ENCODE results near the gene MYH10.

The MYH10 gene

GRCh38 chr17:8628609-8629169, 1.8 kb downstream of the MYH10 start:
- Histone ChIP-seq H3K9me3 (ENCODE audit: control insufficient read depth, insufficient read depth, low read depth, low read length) (no peaks in the 10 kb centered on the region), H3K27me3 (ENCODE audit: control insufficient read depth, insufficient read depth, low read length) (no peaks in the 10 kb centered on the region), H3K9ac (ENCODE audit: low read length) (peak overlapping the region; percentile 55), H3K4me3 (ENCODE audit: low read depth, low read length) (peak overlapping the region; percentile 99), H3K4me1 (ENCODE audit: control insufficient read depth, insufficient read depth, low read length) (peaks cover 25% of the 10 kb centered on the region), H3K36me3 (ENCODE audit: control insufficient read depth, insufficient read depth, low read length) (no peaks in the 10 kb centered on the region), H3K27ac (ENCODE audit: low read depth, low read length) (no peak overlapping the region)

GRCh38 chr17:8628172-8628571, 2.4 kb downstream of the MYH10 start:
- Histone ChIP-seq H3K27me3 (ENCODE audit: control insufficient read depth, insufficient read depth, low read length) (no peaks in the 10 kb centered on the region), H3K4me1 (ENCODE audit: control insufficient read depth, insufficient read depth, low read length) (peaks cover 25% of the 10 kb centered on the region), H3K4me3 (ENCODE audit: low read depth, low read length) (peak overlapping the region; percentile 99), H3K9ac (ENCODE audit: low read length) (peak overlapping the region; percentile 55), H3K27ac (ENCODE audit: low read depth, low read length) (no peak overlapping the region), H3K9me3 (ENCODE audit: control insufficient read depth, insufficient read depth, low read depth, low read length) (no peaks in the 10 kb centered on the region), H3K36me3 (ENCODE audit: control insufficient read depth, insufficient read depth, low read length) (0 out of 2 replicates have a peak, but pooled peaks cover under 1% of the 10 kb centered on the region)

- Histone ChIP-seq H3K9ac (ENCODE audit: low read length) (no peak overlapping the region), H3K27ac (ENCODE audit: low read depth, low read length) (no peak overlapping the region), H3K36me3 (ENCODE audit: control insufficient read depth, insufficient read depth, low read length) (peaks cover 37% of the 10 kb centered on the region), H3K9me3 (ENCODE audit: control insufficient read depth, insufficient read depth, low read depth, low read length) (no peaks in the 10 kb centered on the region), H3K4me3 (ENCODE audit: low read depth, low read length) (no peak overlapping the region), H3K4me1 (ENCODE audit: control insufficient read depth, insufficient read depth, low read length) (peaks cover 19% of the 10 kb centered on the region), H3K27me3 (ENCODE audit: control insufficient read depth, insufficient read depth, low read length) (no peaks in the 10 kb centered on the region)
These were observed 6.9 kb downstream of the MYH10 start for GRCh38 chr17:8623591-8623990.

GRCh38 chr17:8622191-8622590, 8.3 kb downstream of the MYH10 start:
- no peak overlapping the region for H3K4me3 ChIP-seq (ENCODE audit: low read depth, low read length)
- H3K27me3 ChIP-seq (ENCODE audit: control insufficient read depth, insufficient read depth, low read length), result no peaks in the 10 kb centered on the region
- 0 out of 2 replicates have a peak, but pooled peaks cover 7% of the 10 kb centered on the region for H3K4me1 ChIP-seq (ENCODE audit: control insufficient read depth, insufficient read depth, low read length)
- H3K9ac ChIP-seq (ENCODE audit: low read length), result no peak overlapping the region
- H3K27ac ChIP-seq (ENCODE audit: low read depth, low read length), result no peak overlapping the region
- no peaks in the 10 kb centered on the region for H3K9me3 ChIP-seq (ENCODE audit: control insufficient read depth, insufficient read depth, low read depth, low read length)
- peaks cover 44% of the 10 kb centered on the region for H3K36me3 ChIP-seq (ENCODE audit: control insufficient read depth, insufficient read depth, low read length)

GRCh38 chr17:8621585-8621984, 8.9 kb downstream of the MYH10 start:
- 0 out of 2 replicates have a peak, but pooled peaks cover 7% of the 10 kb centered on the region for H3K4me1 ChIP-seq (ENCODE audit: control insufficient read depth, insufficient read depth, low read length)
- H3K4me3 ChIP-seq (ENCODE audit: low read depth, low read length), result no peak overlapping the region
- H3K36me3 ChIP-seq (ENCODE audit: control insufficient read depth, insufficient read depth, low read length), result peaks cover 46% of the 10 kb centered on the region
- no peaks in the 10 kb centered on the region for H3K27me3 ChIP-seq (ENCODE audit: control insufficient read depth, insufficient read depth, low read length)
- H3K27ac ChIP-seq (ENCODE audit: low read depth, low read length), result no peak overlapping the region
- H3K9ac ChIP-seq (ENCODE audit: low read length), result no peak overlapping the region
- H3K9me3 ChIP-seq (ENCODE audit: control insufficient read depth, insufficient read depth, low read depth, low read length), result no peaks in the 10 kb centered on the region

GRCh38 chr17:8619294-8619693, 11.2 kb downstream of the MYH10 start:
- H3K27ac ChIP-seq (ENCODE audit: low read depth, low read length), result no peak overlapping the region
- H3K9ac ChIP-seq (ENCODE audit: low read length), result no peak overlapping the region
- H3K36me3 ChIP-seq (ENCODE audit: control insufficient read depth, insufficient read depth, low read length), result peaks cover 46% of the 10 kb centered on the region
- H3K4me3 ChIP-seq (ENCODE audit: low read depth, low read length), result no peak overlapping the region
- H3K9me3 ChIP-seq (ENCODE audit: control insufficient read depth, insufficient read depth, low read depth, low read length), result no peaks in the 10 kb centered on the region
- H3K27me3 ChIP-seq (ENCODE audit: control insufficient read depth, insufficient read depth, low read length), result no peaks in the 10 kb centered on the region
- 0 out of 2 replicates have a peak, but pooled peaks cover 7% of the 10 kb centered on the region for H3K4me1 ChIP-seq (ENCODE audit: control insufficient read depth, insufficient read depth, low read length)

- no peak overlapping the region for H3K27ac ChIP-seq (ENCODE audit: low read depth, low read length)
- H3K4me1 ChIP-seq (ENCODE audit: control insufficient read depth, insufficient read depth, low read length), result 0 out of 2 replicates have a peak, but pooled peaks cover 4% of the 10 kb centered on the region
- H3K36me3 ChIP-seq (ENCODE audit: control insufficient read depth, insufficient read depth, low read length), result peaks cover 46% of the 10 kb centered on the region
- H3K9ac ChIP-seq (ENCODE audit: low read length), result no peak overlapping the region
- H3K27me3 ChIP-seq (ENCODE audit: control insufficient read depth, insufficient read depth, low read length), result no peaks in the 10 kb centered on the region
- H3K4me3 ChIP-seq (ENCODE audit: low read depth, low read length), result no peak overlapping the region
- H3K9me3 ChIP-seq (ENCODE audit: control insufficient read depth, insufficient read depth, low read depth, low read length), result no peaks in the 10 kb centered on the region
These were observed 11.7 kb downstream of the MYH10 start for GRCh38 chr17:8618825-8619224.

GRCh38 chr17:8614988-8615387, 15.5 kb downstream of the MYH10 start:
- Histone ChIP-seq H3K36me3 (ENCODE audit: control insufficient read depth, insufficient read depth, low read length) (peaks cover 26% of the 10 kb centered on the region), H3K9ac (ENCODE audit: low read length) (no peak overlapping the region), H3K27me3 (ENCODE audit: control insufficient read depth, insufficient read depth, low read length) (no peaks in the 10 kb centered on the region), H3K4me3 (ENCODE audit: low read depth, low read length) (no peak overlapping the region), H3K9me3 (ENCODE audit: control insufficient read depth, insufficient read depth, low read depth, low read length) (peaks cover 3% of the 10 kb centered on the region), H3K4me1 (ENCODE audit: control insufficient read depth, insufficient read depth, low read length) (0 out of 2 replicates have a peak, but pooled peaks cover under 1% of the 10 kb centered on the region), H3K27ac (ENCODE audit: low read depth, low read length) (no peak overlapping the region)

- Histone ChIP-seq H3K4me1 (ENCODE audit: control insufficient read depth, insufficient read depth, low read length) (peaks cover 20% of the 10 kb centered on the region; the same call in 1 of the 2 replicates), H3K9ac (ENCODE audit: low read length) (no peak overlapping the region), H3K4me3 (ENCODE audit: low read depth, low read length) (no peak overlapping the region), H3K36me3 (ENCODE audit: control insufficient read depth, insufficient read depth, low read length) (0 out of 2 replicates have a peak, but pooled peaks cover 8% of the 10 kb centered on the region), H3K27me3 (ENCODE audit: control insufficient read depth, insufficient read depth, low read length) (no peaks in the 10 kb centered on the region), H3K9me3 (ENCODE audit: control insufficient read depth, insufficient read depth, low read depth, low read length) (peaks cover 3% of the 10 kb centered on the region), H3K27ac (ENCODE audit: low read depth, low read length) (no peak overlapping the region)
These were observed 18.8 kb downstream of the MYH10 start for GRCh38 chr17:8611619-8612298.

GRCh38 chr17:8611137-8611536, 19.4 kb downstream of the MYH10 start:
- Histone ChIP-seq H3K4me3 (ENCODE audit: low read depth, low read length) (no peak overlapping the region), H3K4me1 (ENCODE audit: control insufficient read depth, insufficient read depth, low read length) (peaks cover 26% of the 10 kb centered on the region; the same call in 1 of the 2 replicates), H3K9ac (ENCODE audit: low read length) (no peak overlapping the region), H3K27ac (ENCODE audit: low read depth, low read length) (no peak overlapping the region), H3K36me3 (ENCODE audit: control insufficient read depth, insufficient read depth, low read length) (0 out of 2 replicates have a peak, but pooled peaks cover 8% of the 10 kb centered on the region), H3K9me3 (ENCODE audit: control insufficient read depth, insufficient read depth, low read depth, low read length) (peaks cover 3% of the 10 kb centered on the region), H3K27me3 (ENCODE audit: control insufficient read depth, insufficient read depth, low read length) (no peaks in the 10 kb centered on the region)

GRCh38 chr17:8610558-8610957, 20.0 kb downstream of the MYH10 start:
- Histone ChIP-seq H3K9me3 (ENCODE audit: control insufficient read depth, insufficient read depth, low read depth, low read length) (peaks cover 3% of the 10 kb centered on the region), H3K4me3 (ENCODE audit: low read depth, low read length) (no peak overlapping the region), H3K9ac (ENCODE audit: low read length) (no peak overlapping the region), H3K27ac (ENCODE audit: low read depth, low read length) (no peak overlapping the region), H3K4me1 (ENCODE audit: control insufficient read depth, insufficient read depth, low read length) (peaks cover 28% of the 10 kb centered on the region; the same call in 1 of the 2 replicates), H3K36me3 (ENCODE audit: control insufficient read depth, insufficient read depth, low read length) (0 out of 2 replicates have a peak, but pooled peaks cover 8% of the 10 kb centered on the region), H3K27me3 (ENCODE audit: control insufficient read depth, insufficient read depth, low read length) (no peaks in the 10 kb centered on the region)
